ENCODE measurements around the gene FABP6.

DNA sequence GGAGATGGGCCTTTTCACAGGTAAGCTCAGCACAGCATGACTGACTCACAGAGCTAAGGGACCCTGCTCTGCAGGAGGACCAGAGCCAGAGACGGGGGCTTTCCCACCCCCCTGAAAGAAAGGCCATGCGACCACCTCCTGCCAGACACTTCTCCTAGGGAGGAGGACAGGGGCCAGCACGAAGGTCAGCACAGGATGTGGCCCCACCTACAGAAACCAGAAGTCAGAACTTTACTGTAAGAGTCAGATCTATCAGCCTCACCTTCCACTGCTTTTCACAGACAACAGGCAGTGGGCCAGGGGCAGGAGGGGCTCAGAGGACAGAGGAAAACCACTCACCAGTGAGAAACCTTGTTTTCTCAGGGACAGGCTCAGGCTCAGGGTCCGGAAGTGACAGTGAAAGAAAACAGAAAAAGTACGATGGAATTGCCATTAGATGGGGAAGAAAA lies 45.2 kb downstream of the FABP6 start:
- TF ChIP-seq, protein P1, sequence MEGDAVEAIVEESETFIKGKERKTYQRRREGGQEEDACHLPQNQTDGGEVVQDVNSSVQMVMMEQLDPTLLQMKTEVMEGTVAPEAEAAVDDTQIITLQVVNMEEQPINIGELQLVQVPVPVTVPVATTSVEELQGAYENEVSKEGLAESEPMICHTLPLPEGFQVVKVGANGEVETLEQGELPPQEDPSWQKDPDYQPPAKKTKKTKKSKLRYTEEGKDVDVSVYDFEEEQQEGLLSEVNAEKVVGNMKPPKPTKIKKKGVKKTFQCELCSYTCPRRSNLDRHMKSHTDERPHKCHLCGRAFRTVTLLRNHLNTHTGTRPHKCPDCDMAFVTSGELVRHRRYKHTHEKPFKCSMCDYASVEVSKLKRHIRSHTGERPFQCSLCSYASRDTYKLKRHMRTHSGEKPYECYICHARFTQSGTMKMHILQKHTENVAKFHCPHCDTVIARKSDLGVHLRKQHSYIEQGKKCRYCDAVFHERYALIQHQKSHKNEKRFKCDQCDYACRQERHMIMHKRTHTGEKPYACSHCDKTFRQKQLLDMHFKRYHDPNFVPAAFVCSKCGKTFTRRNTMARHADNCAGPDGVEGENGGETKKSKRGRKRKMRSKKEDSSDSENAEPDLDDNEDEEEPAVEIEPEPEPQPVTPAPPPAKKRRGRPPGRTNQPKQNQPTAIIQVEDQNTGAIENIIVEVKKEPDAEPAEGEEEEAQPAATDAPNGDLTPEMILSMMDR (IDR thresholded peaks at IDR 0.05): no peak
- TF ChIP-seq POLR2A (IDR thresholded peaks at IDR 0.05): no peak

All from lower leg skin (tissue), 3 donors.